NK-92 treated with Interleukin-12 subunit alpha and Interleukin-12 subunit beta, amount 100 ng/mL, for 24 hours (cell line): ENCODE results near the gene LRIG2.
"Not testable (repeated sequence)": the region's sequence is repeated elsewhere in the genome, so short reads cannot be mapped to it uniquely, and the experiment has no call there.

Source experiments
- DNase-seq: peaks from one replicate; lab custom pipeline; 2025; lab: John Stamatoyannopoulos, UW

The LRIG2 gene

GRCh38 chr1:113072757-113073478 is at the start of gene LRIG2:
TSS of gene LRIG2 (plus strand) at chr1:113073198. CDS start at chr1:113073407, 209 bp downstream.
- DNase-seq: peak; percentile 96

DNA sequence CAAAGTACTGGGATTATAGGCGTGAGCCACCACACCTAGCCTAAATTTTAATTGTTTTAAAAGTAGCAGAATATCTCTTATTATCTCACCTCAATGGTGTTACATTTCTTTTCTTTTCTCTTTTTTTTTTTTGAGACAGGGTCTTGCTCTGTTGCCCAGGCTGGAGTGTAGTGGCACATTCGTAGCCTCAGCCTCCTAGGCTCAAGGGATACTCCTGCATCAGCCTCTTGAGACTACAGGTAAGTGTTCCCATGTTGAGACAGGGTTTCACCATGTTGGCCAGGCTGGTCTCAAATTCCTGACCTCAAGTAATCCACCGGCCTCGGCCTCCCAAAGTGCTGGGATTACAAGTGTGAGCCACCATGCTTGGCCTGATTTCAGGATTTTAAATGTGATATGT is 49.7 kb upstream of the LRIG2 start:
- DNase-seq: not testable (repeated sequence)

DNA sequence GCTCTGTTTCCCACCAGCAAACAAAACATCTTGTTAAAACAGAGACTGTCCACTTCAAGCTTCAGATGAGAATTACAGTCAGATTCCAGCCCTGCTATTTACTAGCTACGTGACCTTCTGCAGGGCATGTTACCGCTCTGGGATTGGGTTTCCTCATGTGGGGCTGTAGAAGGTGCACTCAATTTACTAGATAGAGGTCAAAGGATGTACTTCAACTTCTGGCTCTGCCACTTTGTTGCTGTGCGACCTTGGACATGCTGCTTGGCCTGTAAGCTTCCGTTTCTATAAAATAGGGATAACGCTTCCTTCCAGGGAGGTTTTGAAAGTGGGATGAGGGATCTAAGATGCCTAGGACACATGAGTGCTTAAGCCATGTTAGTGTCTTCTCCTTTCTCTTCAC is 46.0 kb upstream of the LRIG2 start:
- DNase-seq: no peak

GRCh38 chr1:113027449-113027848 is 45.5 kb upstream of the LRIG2 start:
- no peak for DNase-seq

DNA sequence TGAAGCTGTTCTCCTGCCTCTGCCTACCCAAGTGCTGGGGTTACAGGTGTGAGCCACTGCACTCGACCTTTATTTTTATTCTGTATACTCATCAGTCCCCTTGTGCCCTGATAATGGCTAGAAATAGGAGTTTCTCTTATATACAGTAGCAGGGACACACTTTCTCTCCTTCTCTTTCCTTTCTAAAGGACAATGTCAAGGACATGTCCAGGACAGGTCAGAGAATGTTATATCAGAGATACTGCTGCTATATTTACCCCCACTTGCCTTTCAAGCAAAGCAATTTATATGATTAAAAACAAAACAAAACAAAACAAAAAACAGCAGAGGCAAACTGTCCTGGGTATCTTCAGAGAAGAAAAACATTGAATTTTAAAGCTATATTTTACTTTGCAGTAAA is 43.2 kb upstream of the LRIG2 start:
- no peak for DNase-seq

GRCh38 chr1:113031171-113031933 is 41.6 kb upstream of the LRIG2 start:
- no peak for DNase-seq

DNA sequence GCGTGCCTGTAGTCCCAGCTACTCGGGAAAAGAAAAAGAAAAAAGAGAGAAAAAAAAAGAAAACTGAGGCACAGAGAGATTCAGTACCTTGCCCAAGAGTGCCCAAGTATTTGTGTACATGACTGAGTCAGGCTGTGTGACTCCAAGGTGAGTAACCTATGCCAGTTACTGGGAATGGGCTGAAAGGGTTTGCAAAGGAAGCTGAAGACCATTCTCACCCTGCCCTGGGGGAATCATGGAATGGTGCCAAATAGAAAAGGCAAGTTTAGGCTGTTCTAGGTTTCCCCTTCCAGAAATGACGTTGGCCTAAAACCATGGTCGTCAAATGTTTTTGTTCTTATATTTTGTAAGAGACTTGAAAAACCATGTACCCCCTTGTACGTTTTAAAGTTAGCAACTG is 37.9 kb upstream of the LRIG2 start:
- no peak for DNase-seq

GRCh38 chr1:113036639-113037321 is 36.2 kb upstream of the LRIG2 start:
- DNase-seq: no peak

- no peak for DNase-seq
These were observed 33.0 kb upstream of the LRIG2 start for GRCh38 chr1:113040041-113040440.

GRCh38 chr1:113040718-113041412 is 32.1 kb upstream of the LRIG2 start:
- no peak for DNase-seq

DNA sequence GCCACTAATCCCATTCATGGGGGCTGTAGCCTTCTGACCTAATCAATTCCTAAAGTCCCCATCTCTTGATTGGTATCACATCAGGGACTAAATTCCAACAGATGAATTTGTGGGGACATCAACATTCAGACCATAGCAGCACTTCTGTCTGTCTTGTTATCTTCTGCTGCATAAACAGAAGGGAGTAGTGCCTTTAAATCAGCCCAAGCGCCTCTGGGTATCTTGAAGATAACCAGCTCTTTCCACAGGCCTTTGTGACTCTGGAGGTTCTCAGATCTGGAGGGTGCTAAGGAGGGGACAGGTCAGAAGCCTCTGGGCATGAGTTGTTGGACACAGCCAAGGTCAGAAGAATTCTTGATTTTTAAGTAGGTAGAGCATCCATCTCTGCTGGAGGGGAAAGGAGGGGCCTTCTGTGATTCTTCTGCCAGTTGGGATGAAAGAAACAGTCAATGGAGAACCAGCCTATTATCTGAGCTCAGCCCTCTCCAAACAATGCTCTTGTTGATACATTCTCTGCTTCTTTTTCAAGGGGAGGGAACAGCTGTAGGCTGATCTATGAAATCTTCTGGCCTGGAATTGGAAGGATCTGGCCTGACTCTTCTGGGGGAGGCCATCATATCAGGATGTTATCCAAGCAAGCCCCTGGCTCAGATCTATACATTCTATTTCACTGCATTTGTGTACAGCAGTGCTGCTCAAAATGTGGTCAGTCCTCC is 31.3 kb upstream of the LRIG2 start:
- DNase-seq: no peak

DNA sequence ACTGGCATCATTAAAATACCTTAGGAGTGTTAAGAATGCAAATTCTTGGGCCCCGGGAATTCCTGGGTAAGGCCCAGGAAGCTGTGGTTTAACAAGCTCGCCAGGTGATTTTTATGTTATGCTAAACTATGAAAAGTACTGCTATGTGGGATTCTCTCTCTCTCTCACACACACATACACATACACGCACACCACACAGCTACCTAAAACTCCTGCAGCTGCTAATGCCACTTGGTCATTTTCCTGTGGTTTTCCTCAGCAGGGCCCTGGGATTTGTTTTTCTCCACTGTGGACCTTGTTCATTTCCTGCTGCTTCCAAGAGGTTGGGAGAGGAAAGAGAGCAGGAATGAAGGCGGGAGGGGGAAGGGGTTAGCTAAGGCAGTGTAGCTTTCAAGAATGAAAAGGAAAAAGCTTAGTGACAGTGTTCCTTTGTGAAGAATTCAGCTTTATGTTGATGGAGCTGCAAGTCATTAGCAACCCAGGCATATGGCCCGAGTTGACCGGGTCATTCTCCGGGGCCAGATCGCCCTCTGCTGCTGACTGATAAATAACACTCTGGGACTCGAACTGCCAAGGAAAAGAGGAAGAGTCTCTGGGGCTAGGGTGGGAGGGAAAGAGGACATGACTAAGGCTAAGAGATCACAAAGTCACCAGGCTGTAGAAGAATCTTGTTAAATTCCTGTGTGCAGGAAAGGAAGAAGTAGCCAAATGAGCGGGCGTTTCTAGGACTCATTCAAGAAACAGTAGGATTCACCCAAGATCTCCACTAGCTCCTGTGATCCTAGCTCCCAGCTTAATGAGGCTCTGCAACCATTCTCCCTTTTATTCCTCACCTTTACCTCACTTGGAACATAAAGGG is 30.5 kb upstream of the LRIG2 start:
- peak; percentile 13 for DNase-seq

DNA sequence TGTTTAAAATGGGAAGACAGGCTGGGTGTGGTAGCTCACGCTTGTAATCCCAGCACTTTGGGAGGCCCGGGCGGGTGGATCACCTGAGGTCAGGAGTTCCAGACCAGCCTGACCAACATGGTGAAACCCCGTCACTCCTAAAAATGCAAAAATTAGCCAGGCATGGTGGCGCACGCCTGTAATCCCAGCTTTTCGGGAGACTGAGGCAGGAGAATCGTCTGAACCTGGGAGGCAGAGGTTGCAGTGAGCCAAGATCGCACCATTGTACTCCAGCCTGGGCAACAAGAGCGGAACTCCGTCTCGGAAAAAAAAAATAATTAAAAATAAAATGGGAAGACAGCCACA is 29.9 kb upstream of the LRIG2 start:
- not testable (repeated sequence) for DNase-seq

DNA sequence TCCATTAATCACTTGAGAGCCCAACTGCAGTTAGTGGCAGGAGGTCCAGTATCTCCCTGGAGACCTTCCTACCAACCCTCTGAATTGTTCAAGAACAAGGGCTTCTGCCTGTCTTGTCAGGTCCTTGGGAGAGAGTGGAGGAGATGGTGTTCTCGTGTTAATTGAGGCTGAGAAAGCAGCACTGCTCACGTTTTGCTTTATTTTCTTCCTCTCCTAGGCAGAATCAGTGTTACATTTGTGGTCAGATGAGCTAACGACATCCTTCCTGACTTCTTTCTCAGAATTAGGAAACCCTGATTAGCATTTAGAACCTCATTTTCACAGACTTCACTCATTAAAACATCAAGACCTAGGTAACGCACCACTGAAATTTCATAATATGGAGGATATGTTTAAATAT is 26.4 kb upstream of the LRIG2 start:
- peak; percentile 2 for DNase-seq

DNA sequence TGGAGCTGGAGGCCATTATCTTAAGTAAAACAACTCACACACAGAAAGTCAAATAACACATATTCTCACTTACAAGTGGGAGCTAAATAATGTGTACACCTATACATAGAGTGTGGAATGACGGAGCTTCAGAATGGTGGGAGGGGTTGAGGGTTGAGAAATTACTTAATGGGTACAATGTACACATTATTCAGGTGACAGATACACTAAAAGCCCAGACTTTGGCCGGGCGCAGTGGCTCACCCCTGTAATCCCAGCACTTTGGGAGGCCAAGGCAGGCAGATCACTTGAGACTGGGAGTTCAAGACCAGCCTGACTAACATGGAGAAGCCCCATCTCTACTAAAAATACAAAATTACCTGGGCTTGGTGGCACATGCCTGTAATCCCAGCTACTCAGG is 24.9 kb upstream of the LRIG2 start:
- DNase-seq: no peak

DNA sequence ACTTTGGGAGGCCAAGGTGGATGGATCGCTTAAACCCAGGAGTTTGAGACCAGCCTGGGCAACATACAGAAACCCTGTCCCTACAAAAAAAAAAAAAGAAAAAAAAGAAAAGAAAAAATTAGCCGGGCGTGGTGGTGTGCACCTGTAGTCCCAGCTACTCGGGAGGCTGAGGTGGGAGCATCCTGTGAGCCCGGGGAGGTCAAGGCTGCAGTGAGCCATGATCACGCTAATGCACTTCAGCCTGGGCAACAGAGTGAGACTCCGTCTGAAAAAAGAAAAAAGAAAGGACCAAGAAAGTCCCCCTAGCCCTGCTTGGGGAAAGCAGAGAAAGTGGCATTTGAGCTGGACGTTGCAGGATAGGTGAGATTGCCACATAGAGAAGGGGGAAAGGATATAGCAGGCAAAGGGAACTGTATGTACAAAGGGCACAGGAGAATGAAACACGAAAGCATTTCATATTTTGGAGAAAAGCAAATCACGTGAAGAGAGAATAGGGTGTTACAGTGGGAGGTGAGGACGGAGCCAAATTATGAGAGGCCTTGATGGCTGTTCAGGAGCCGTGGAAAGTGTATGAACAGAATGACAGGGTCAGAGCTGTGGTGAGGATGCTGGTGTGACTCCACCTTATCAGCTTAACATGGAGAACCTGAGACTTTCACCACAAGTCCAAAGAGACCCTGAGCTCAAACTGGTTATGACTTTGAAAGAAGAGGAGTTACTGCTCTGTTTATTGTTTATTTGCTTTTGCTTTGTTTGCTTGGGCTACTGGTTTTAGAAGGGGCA is 19.5 kb upstream of the LRIG2 start:
- no peak for DNase-seq

DNA sequence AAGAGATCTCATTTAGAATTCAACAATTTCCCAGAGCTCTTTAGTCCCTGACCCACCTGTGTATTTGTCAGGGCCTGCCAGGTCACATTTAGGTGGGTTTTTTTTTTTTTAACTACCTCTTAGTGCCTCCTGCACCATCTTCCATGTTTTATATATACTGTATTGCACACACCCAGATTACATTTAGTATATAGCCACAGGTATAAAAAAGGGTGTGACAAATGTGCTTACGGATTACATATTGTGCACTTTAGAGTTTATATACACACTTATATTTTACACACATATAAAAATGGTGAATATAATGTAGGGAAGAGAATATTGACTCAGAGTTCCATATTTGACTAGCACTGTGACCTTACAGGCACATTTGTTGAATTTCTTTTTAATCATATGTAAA is 17.4 kb upstream of the LRIG2 start:
- no peak for DNase-seq

GRCh38 chr1:113057006-113057405 is 16.0 kb upstream of the LRIG2 start:
- no peak for DNase-seq

- no peak for DNase-seq
These were observed 13.9 kb upstream of the LRIG2 start for GRCh38 chr1:113058941-113059706.
